HK-2 (cell line): ENCODE measurements around the gene CLCNKA.
"Not testable (repeated sequence)": the region's sequence is repeated elsewhere in the genome, so short reads cannot be mapped to it uniquely, and the experiment has no call there.

ENCODE experiments used
- DNase-seq: peaks from one replicate; pipeline ENCODE4 v3.0.0-alpha.2; 2018; ENCODE audit not compliant: unreplicated experiment

Gene CLCNKA

DNA sequence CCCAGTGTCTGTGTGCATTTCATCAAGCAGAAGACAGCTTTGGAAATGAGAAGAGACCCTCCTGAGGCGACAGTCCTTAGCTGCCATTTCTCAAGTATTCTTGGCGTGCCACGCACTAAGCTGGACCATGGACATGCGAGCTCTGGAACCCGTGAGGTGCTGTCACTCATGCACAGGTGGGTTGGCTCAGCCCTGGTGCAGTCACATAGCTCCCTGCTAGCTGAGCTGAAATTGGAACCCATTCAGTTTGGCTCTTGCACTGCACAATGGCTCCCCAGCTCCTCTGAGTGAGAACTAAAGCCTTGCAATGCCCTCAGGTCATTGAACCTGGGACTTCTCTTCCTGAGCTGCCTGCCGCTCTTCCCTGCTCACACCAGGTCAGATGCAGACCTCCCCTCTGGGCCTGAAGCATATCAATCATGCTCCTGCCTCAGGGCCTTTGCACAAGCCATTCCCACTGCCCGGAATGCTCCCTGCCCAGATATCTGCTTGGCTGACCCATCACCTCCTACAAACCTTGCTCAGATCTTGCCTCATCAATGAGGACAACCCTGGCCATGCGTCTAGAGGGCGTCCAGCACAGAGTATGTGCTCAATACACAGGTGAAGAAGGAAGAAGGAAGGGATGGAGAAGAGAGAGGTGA lies 24.1 kb upstream of the CLCNKA start:
- no peak for DNase-seq

DNA sequence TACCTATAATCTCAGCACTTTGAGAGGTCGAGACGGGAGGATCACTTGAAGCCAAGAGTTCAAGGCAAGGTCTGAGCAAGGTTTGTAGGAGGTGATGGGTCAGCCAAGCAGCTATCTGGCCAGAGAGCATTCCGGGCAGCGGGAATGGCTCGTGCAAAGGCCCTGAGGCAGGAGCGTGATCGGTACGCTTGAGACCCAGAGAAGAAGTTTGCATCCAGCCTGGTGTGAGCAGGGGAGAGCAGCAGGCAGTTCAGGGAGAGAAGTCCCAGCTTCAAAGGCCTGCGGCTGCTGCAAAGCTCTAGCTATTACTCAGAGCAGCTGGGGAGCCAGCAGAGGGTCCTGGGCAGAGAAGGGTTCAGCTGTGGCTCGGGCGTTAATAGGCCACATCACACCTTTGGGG lies 22.9 kb upstream of the CLCNKA start:
- DNase-seq = no peak

DNA sequence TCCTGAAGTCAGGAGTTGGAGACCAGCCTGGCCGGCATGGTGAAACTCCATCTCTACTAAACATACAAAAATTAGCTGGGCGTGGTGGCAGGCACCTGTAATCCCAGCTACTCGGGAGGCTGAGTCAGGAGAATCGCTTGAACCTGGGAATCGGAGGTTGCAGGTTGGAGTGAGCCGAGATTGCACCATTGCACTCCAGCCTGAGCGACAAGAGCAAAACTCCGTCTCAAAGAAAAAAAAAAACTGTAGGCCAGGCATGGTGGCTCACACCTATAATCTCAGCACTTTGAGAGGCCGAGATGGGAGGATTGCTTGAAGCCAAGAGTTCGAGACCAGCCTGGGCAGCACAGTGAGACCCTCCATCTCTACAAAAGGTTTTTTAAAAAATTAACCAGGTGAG lies 20.6 kb upstream of the CLCNKA start:
- DNase-seq = not testable (repeated sequence)

DNA sequence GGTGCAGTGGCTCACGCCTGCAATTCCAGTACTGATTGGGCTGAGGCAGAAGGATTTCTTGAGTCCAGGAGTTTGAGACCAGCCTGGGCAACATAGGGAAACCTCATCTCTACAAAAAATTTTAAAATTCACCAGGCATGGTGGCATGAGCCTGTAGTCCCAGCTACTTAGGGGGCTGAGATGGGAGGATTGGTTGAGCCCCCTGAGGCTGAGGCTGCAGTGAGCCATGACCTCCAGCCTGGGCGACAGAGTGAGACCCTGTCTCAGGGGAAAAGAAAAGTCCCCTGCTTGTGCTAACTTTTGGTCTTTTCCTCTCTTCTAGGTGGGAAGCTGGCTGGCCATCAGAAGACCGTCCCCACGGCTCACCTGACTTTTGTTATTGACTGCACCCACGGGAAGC lies 16.2 kb upstream of the CLCNKA start:
- DNase-seq = no peak

DNA sequence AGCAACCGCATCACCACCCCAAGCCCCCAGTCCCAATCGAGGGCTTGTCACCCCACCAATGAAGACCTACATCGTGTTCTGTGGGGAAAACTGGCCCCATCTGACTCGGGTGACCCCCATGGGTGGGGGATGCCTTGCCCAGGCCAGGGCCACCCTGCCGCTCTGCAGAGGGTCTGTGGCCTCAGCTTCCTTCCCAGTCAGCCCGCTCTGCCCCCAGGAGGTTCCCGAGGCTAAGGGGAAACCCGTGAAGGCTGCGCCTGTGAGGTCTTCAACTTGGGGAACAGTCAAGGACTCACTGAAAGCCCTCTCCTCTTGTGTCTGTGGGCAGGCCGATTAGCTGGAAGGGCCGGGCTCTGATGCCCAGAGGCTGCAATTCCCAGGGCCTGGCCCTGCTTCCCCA lies 15.8 kb upstream of the CLCNKA start:
- DNase-seq = no peak

DNA sequence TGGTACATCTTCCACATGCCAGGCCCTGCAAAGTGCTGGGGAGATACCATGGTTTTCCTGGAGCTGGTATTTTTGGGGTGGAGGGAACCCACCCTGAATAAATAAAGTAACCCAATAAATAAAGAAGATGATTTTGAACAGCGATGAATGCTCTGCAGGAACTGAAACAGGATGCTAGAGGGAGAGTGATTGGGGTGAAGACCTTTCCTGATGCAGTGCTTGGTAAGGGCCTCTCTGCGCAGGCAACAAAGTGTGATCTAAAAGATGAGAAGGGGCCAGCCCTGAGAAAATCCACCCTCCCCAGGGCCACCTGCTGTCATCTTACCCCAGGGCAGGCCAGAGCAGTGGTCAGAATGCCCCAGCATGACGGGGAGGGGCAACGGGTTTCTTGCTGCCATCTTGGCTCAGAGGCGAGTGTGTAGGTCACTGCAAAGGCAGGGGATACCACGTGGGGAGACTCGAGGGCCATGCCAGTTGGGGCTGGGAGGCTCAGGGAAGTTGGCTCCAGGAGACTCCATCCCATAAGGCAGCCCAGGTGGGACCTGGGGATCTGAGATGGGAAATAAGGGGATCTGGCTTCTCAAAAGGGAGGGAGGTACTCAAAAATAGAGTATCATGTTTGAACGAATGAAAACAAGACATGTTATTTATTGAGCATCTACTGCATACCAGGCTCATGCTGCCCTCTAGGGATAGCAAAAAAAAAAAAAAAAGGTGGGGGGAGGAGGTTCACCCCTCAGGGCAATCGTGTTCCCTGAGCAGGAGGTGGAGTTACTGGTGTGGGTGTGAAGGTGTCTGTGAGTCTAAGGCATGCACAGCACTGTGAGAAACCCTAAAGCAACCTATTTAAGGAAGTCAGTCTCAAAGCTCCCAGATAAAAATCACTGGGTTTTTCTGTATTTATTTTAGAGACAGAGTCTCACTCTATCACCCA lies 15.0 kb upstream of the CLCNKA start:
- DNase-seq = no peak

DNA sequence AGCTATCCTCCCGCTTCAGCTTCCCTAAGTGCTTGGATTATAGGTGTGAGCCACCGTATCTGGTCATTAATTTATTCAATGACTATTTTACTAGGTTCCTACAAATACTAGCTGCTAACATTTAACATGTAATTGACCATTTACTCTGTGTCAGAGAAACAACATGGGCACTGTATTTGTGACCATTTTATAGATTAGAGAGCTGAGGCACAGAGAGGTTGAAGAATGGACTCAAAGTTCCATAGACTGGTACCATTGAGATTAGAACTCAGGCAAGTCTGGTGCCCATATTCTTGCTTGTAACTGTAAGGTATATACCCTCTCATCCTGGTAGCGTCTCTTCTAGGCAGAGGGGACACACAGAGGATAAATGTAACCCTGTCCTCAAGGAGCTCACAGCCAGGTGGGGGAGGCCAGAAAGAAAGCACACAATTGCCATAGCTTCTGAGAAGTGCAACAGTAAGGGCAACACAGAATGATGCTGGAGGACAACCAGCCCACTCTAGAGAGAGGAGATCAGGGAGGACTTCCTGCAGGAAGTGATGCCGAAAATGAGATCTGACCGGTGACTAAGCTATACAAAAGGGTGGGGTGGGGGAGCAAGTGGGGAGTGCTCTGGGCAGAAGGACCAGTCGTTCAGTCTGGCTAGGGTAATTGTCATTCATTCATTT lies 14.0 kb upstream of the CLCNKA start:
- DNase-seq = no peak

DNA sequence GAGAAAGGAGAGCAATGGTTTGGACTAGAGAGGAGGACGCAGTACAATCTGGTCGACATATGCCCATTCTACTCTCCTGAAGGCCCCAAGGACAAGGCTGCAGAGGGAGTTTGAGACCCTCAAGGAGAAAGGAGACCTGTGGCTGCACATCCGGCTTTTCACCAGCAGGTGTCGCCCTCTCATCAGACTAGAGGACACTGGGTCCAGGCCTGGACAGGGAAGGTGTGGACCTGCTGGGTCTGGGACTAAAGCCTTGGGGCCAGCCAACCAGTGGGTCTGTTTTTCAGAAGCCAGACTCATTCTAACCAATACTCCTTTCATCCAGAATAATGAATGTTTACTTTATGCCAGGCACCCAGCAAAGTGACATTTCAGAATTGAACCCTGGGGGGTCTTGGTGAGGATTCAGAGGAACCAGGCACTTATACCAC lies 12.8 kb upstream of the CLCNKA start:
- DNase-seq = peak; percentile 82

DNA sequence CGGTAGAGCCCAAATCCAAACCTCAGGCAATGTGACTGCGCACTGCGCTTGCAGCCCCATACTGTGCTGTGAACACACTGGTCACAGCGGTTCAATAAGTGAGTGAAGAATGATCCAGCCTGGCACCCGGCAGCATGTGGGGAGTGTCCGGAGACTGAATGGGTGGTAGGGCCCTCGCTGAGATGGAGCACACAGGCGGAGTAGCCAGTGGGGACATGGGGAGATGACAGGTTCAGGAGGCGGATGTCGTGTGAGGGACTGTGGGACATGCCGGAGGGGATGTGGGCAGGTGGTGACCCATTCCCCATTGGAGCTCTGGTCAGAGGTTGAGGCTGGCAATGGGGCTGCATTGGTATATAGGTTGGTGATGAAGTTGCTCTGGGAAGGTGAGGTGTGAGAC lies 12.2 kb upstream of the CLCNKA start:
- no peak for DNase-seq

DNA sequence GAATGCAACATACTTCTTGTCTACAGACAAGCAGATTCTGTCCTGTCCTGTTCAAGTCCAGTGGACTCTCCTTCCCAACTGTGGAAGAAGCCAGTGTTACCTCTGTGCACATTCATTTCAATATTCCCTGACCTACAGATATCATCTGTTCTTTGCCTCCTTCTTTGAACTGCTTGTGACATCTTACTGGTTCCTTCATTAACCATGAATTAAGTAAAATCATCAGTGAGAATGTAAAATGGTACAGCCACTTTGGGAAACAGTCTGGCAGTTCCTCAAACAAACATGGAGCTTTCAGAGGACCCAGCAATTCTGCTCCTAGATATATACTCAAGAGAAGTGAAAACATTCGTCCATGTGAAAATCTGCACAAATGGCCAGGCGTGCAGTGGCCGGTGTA lies 11.0 kb upstream of the CLCNKA start:
- DNase-seq = no peak

DNA sequence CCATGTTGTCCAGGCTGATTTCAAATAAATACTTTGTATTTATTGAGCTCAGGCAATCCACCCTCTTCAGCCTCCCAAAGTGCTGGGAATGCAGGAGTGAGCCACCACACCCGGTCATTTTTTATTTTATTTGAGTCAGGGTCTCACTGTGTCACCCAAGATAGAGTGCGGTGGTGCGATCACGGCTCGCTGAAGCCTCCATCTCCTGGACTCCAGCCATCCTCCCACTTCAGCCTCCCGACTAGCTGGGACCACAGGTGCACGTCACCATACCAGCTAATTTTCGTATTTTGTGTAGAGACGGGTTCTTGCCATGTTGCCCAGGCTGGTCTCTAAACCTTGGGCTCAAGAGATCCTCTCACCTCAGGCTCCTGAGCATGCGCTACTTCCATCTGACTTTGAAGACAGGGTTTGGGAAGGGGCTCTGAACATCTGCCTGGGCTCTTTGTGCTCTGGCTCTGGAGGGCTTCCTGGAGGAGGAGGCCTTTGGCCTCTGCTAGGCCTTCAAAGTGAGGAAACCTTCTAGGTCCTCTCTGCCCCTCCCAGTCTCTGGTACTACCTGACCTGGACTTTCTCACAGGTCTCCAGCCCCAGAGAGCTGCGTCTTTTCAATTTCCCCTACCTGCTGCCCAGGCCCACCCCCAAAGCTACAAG lies 9.8 kb upstream of the CLCNKA start:
- no peak for DNase-seq

DNA sequence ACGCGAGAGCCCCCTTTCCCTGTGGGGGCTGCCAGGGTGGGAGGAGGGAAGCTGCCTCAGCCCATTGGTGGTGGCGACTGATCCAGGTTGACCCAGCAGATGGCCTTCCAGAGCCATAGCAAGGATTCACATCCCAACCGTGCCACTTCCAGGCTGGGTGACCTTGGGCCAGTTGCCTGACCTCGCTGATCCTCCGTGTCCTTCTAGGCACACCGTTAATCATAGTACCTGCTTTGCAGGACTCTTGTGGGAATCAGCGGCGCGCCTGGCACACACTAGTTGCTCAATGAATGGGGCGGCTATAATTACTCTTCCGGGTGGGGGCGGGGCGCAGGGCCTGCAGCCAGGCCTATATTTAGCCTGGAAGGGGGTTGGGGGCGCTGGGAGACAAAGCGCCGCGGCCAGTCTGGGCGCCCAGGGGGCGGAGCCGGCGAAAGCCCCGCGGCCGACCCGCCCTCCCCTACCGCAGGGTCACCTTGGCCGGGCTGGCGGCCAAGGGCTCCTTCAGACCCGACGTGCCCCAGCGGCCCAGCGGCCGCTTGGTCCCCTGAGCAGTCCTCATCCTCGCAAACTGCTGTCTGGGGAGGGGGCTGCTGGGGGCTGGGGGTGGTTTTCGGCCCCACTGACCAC lies 9.1 kb upstream of the CLCNKA start:
- DNase-seq = peak; percentile 83

DNA sequence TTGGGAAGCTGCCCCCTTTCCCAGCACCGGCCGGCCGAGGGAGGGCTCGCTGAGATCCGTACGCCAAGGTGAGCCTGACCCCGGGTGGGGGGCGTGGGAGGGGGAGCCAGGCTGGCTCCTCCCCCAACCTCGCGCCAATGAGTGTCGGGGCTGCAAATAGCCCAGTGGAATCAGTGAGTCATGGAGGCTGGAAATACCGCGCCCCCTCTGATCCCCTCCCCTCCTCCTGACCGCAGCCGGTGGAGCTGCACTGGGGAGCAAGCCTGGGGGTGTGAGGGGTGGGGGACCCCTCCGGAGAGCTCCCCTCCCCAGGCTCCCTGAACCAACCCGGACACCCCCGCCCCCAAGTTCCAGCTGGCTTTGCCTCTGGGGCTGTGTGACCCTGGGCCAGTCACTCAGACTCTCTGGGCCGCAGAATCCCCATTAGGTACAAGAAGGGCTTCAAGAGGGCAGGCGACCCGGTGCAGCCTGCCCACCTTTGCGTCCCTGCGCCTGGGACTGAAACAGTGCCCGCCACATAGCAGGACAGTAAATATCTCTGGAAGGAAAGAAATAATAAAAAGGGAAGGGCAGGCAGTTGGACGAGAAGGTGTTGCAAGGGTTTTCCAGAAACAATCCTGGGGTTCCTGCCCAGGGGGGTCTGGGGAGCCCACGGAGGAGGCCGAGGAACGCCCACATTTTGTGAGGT lies 8.5 kb upstream of the CLCNKA start:
- DNase-seq = peak; percentile 74

DNA sequence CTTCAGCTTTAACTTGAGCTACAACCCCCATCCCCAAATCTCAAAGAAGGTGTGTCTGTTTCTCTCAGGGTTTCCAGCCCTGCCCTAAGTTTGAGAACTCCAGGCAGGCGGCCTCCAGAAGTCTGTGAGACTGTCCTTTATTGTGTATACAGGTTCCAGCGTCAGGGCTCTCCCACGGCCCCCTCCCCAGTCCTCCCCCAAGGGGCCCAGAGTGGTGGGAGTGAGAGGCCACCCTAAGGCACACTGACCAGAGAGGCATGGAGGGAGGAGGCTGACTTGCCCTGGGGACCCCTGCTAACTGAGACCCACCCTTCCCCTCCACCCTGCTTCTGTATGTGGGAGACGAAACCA lies 8.0 kb upstream of the CLCNKA start:
- no peak for DNase-seq

DNA sequence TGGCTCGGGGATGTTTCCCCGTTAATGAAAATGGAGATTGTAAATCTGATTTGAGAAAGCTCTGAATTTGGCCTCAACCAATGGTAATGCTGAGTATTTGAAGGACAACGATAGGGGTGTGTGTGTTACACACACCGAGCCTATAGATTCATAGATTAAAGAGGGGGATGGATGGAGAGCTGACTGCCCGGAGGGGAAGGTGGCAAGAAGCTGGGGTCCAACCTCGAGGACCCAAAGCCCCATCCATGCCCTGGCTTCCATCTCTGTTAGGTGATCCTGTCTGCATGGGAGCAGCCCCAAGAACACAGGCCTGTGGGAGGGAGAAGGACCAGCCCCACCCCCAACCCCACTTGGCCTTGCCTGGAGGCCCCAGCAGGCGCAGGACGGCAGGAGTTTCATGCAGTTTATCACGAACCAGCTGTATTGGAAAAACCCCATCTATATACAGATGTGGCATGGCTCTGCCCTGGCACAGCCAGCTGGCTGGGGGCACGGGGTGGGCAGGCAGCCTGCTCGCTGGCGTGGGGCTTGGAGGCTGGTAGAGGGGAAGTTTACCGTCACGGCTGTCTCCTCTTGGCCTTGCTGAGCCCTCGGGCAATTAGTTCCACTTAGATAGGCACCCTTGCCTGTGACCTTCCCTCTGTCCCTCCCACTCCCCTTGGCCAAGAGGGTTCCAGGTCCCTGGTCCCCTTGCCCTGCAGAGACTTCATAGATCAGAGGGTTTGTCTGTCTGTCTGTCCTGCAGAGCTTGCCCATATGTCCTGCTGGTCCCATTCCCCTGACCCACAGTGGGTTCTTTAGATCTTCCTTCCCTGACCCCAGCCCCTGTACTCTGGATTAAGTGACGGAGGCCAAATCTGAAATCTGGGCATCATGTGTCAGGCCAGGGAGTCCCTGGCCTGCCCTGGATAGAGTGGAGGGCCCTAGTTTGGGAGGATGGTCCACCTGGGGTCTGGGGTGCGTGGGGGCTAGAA lies 7.0 kb upstream of the CLCNKA start:
- DNase-seq = no peak

DNA sequence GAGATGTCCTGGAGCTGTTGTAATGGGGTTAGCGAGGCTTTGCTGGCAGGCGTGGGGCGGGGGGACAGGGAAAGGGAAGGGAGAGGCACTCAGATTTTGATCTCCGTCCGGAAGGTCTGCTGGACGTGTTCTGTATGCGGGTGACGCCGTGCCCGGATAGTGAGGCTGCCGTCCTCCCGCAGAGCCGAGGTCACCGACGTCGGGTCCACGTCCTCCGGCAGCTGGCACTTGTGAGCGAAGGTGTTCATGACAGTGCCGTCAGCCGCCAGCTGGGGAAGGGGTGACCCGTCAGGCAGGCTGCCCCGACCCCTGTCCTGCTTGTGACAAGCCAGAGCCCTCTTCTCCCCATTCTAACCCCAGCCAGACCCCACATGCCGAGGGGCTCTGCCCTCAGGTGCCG lies 6.3 kb upstream of the CLCNKA start:
- DNase-seq = no peak

DNA sequence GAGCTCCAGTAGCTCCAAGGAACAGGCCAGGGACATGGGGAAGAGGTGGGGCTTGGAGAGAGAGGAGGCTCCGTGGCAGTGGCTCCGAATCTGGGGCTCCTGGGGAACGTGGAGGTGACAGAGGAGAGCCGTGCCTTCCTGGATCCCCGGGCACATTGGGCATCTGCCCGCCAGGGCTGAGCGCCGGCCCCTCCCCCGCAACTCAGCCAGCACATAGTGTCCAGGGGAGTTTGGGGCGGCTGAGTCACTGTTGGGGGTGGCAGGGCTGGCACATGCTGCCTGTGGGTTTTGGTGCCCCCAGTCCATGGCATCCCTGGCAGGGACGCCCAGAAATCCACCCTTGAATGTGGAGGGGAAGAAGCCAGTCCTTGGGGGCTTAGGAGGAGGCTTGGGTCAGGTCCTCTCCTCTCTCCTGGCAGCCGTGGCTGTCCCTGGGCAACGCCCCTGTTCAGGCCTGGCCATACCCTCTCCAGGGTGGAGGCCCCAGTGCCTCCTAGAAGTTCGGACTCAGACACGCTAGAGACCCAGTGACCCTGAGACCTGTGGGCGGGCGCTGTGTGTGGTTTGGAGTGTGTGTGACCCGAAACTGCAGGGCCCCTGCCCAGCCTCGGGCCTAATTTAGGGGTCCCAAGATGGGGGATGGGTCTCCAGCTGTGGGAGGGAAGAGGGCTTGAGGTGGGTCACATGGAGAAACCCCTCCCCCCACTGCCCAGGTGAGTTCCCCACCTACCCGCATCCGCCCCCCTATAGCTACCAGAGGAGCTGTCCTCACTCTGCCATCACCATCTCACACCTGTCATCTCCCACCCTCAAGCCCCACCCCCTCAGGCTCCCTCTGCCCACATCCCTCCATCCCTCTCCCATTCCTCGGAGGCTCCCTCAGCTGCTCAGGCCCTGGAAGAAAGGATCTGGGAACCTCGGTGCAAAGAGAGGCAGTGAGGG lies 5.6 kb upstream of the CLCNKA start:
- DNase-seq = peak; percentile 43

DNA sequence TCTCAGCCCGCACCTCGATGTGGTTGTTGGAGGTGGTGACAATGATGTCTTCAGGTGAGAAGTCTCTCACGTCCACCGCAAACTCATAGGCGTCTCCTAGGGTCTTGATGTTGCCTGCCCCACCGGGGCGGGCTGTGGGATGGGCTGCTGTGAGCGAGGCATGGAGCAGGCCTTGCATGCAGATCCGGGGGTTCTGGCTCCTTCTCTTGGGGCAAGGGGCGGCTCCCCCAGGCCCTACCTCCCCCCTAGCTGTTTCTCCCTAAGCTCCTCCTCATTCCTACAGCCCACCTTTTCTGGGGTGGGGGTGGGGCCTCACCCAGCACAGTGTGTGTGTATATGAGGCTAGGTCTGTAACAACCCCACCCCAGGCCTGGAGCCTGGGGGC lies 4.8 kb upstream of the CLCNKA start:
- no peak for DNase-seq
